Liver (tissue), 9 donors: Measurements from ENCODE around the gene MAGED1. TPM values are rescaled to one million over a fixed set of nuclear protein-coding genes. Genes with fewer than 3 reads are reported as not detected.

Experiments used
- DNase-seq: peaks from one replicate; pipeline ENCODE4 v3.0.0-alpha.2; 2017; ENCODE audit warnings: low spot score
- H3K27ac ChIP-seq, 2 donors: one replicate each; pipeline ENCODE4 v1.7.0; 2013; ENCODE audit warnings: inconsistent platforms in 2 of 2, low read length in 2 of 2, control low read depth in 1 of 2, low read depth in 1 of 2, mild to moderate bottlenecking in 1 of 2
- H3K27me3 ChIP-seq, 4 donors: one replicate each; pipeline versions ENCODE4 v1.6.1 to v1.7.0; 2013; ENCODE audit warnings: low read length in 3 of 4, inconsistent platforms in 1 of 4, mild to moderate bottlenecking in 1 of 4, moderate library complexity in 1 of 4; ENCODE audit not compliant: control insufficient read depth in 4 of 4, insufficient read depth in 4 of 4
- H3K36me3 ChIP-seq, 4 donors: one replicate each; pipeline versions ENCODE4 v1.6.1 to v1.7.0; 2013; ENCODE audit warnings: low read length in 3 of 4, mild to moderate bottlenecking in 3 of 4, low read depth in 1 of 4, moderate library complexity in 1 of 4; ENCODE audit not compliant: control insufficient read depth in 4 of 4, insufficient read depth in 3 of 4
- H3K4me1 ChIP-seq, 4 donors: one replicate each; pipeline versions ENCODE4 v1.6.1 to v1.7.0; 2013; ENCODE audit warnings: low read length in 3 of 4, mild to moderate bottlenecking in 3 of 4, moderate library complexity in 1 of 4; ENCODE audit not compliant: control insufficient read depth in 4 of 4, insufficient read depth in 4 of 4
- H3K4me3 ChIP-seq, 3 donors: one replicate each; pipeline versions ENCODE4 v1.6.1 to v1.7.0; 2013; ENCODE audit warnings: low read length in 3 of 3, control low read depth in 1 of 3, low read depth in 1 of 3, mild to moderate bottlenecking in 1 of 3
- H3K9ac ChIP-seq, 2 donors: one replicate each; pipeline ENCODE4 v1.7.0; 2013; ENCODE audit warnings: low read length in 2 of 2, mild to moderate bottlenecking in 2 of 2, moderate library complexity in 2 of 2, control low read depth in 1 of 2, low read depth in 1 of 2
- H3K9me3 ChIP-seq, 4 donors: one replicate each; pipeline versions ENCODE4 v1.6.1 to v1.7.0; 2013; ENCODE audit warnings: low read length in 3 of 4; ENCODE audit not compliant: control insufficient read depth in 4 of 4
- ATF3 ChIP-seq: IDR thresholded peaks from 2 replicates; pipeline ENCODE4 v1.6.1; 2016; ENCODE audit warnings: antibody characterized with exemption
- CTCF ChIP-seq: fragments of 150-350 bp; IDR thresholded peaks from 2 replicates; pipeline ENCODE4 v1.5.1; 2017; ENCODE audit warnings: improper control_type of control experiment, low read depth, low read length; ENCODE audit not compliant: missing input control
- EGR1 ChIP-seq, 2 donors: IDR thresholded peaks; 2 replicates each; pipeline ENCODE4 v1.6.1; 2016 to 2018; ENCODE audit warnings: antibody characterized with exemption in 2 of 2, low read depth in 2 of 2
- FOXA1 ChIP-seq: IDR thresholded peaks from 2 replicates; pipeline ENCODE4 v1.6.1; 2016; ENCODE audit warnings: antibody characterized with exemption
- FOXA2 ChIP-seq: IDR thresholded peaks from 2 replicates; pipeline ENCODE4 v1.6.1; 2016; ENCODE audit warnings: antibody characterized with exemption
- GABPA ChIP-seq, 2 donors: IDR thresholded peaks in 1 of 2; conservative IDR thresholded peaks in 1 of 2; 2 replicates each; pipeline ENCODE4 v1.6.1; 2016; ENCODE audit warnings: antibody characterized with exemption in 2 of 2, mild to moderate bottlenecking in 1 of 2, moderate library complexity in 1 of 2
- HNF4A ChIP-seq, 2 donors: conservative IDR thresholded peaks; 2 replicates each; pipeline ENCODE4 v1.6.1; 2016; ENCODE audit warnings: antibody characterized with exemption in 2 of 2, mild to moderate bottlenecking in 2 of 2
- HNF4G ChIP-seq: IDR thresholded peaks from 2 replicates; pipeline ENCODE4 v1.6.1; 2016; ENCODE audit warnings: antibody characterized with exemption
- JUND ChIP-seq, 2 donors: IDR thresholded peaks; 2 replicates each; pipeline ENCODE4 v1.6.1; 2016; ENCODE audit warnings: antibody characterized with exemption in 2 of 2
- MAX ChIP-seq: IDR thresholded peaks from 2 replicates; pipeline ENCODE4 v1.6.1; 2016; ENCODE audit warnings: antibody characterized with exemption
- NR2F2 ChIP-seq: IDR thresholded peaks from 2 replicates; pipeline ENCODE4 v1.6.1; 2016; ENCODE audit warnings: antibody characterized with exemption
- RAD21 ChIP-seq, 2 donors: IDR thresholded peaks; 2 replicates each; pipeline ENCODE4 v1.6.1; 2016; ENCODE audit warnings: antibody characterized with exemption in 2 of 2, mild to moderate bottlenecking in 2 of 2
- REST ChIP-seq: IDR thresholded peaks from 2 replicates; pipeline ENCODE4 v1.6.1; 2016; ENCODE audit warnings: antibody characterized with exemption, mild to moderate bottlenecking
- RXRA ChIP-seq, 2 donors: IDR thresholded peaks; 2 replicates each; pipeline ENCODE4 v1.6.1; 2017 to 2018; ENCODE audit warnings: antibody characterized with exemption in 2 of 2, mild to moderate bottlenecking in 1 of 2
- SP1 ChIP-seq: IDR thresholded peaks from 2 replicates; pipeline ENCODE4 v1.6.1; 2018; ENCODE audit warnings: antibody characterized with exemption, mild to moderate bottlenecking
- TAF1 ChIP-seq: conservative IDR thresholded peaks from 2 replicates; pipeline ENCODE4 v1.6.1; 2016; ENCODE audit warnings: antibody characterized with exemption, mild to moderate bottlenecking
- YY1 ChIP-seq: IDR thresholded peaks from 2 replicates; pipeline ENCODE4 v1.6.1; 2016; ENCODE audit warnings: antibody characterized with exemption, mild to moderate bottlenecking
- WGBS: extraction: QIAGEN DNeasy Blood & Tissue Kit; methylation state at CpG from one replicate; pipeline ENCODE4 v1.1.7; 2013; 5-methylcytosine and 5-hydroxymethylcytosine counted together
- polyA plus RNA-seq, 2 donors: library from polyadenylated mRNA; stranded (reverse) in 1 of 2; unstranded in 1 of 2; fragments of 200-250 nt in 1 of 2; fragments of >200 nt in 1 of 2; fragmentation: Nextera tagmentation in 1 of 2; extraction: Ambion mirVana in 1 of 2; gene quantifications; one replicate each; pipeline versions ENCODE4 v1.2.1 to v1.2.3, GENCODE V29; 2013 to 2015
- total RNA-seq, 2 donors: library from RNA; depleted of rRNA; stranded (reverse); fragments of >200 nt; gene quantifications; one replicate each; pipeline ENCODE4 v1.2.3, GENCODE V29; 2014
- TF ChIP-seq, protein P1 (sequence below): IDR thresholded peaks from 2 replicates; pipeline ENCODE4 v1.6.1; 2016; ENCODE audit warnings: antibody characterized with exemption
- donor health status: healthy.
- donor health status: healthy.
- donor health status: healthy.
- donor health status: healthy.
- donor health status: healthy.

MAGED1 gene
- total and polyA plus RNA-seq, 4 donors = 43.3 to 67.3 (median 48.2) TPM

DNA sequence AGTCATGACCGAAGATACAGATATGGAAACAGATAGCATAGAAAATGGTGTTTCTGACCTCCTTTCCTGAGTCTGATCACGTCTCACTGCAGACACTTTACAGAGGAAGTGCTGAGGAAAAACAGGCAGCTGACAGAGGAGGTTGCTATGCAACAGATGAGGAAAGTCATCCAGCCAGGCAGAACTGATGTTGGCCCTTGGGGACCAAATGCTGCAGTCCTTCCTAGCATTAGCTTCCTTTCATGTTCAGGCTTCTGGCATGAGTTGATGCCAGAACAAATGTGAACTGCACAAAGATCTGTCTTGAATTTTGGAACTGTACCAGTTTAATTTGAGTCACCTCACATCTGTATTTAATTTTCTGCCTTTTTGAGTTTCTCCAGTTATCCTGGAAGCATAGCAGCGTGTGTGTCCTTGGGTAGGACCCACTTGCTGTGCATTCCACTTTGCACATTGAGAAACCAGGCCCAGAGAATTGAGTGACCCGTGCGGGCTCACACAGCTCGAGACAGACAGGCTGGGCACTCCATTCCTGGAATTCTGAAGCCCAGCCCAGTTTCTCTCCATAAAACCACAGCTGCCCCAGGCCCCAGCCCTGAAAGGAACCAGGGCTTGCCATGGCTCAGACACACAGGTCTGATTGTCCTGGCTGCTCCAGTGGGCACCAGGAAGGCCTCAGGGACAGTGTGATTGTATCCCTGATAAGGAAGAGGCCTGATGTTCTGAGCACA lies 1.4 kb upstream of the MAGED1 start:
- peaks cover 0 to 11% (median 6%) of the 10 kb centered on the region in 4 donors for H3K4me1 ChIP-seq
- H3K4me3 ChIP-seq = no peak overlapping the region
- 76% methylated on average over 6 of the region's 6 CpGs for WGBS
- H3K9ac ChIP-seq = no peak overlapping the region
- H3K36me3 ChIP-seq = peaks cover 0 to 2% (median under 1%) of the 10 kb centered on the region in 4 donors
- H3K27ac ChIP-seq = no peak overlapping the region
- no peak for DNase-seq
- no peaks in the 10 kb centered on the region for H3K27me3 ChIP-seq
- H3K9me3 ChIP-seq = no peaks in the 10 kb centered on the region
- TF ChIP-seq YY1 = no peak
- no peak for TF ChIP-seq CTCF
- TF ChIP-seq TAF1 = no peak
- TF ChIP-seq ATF3 = no peak
- no peak for TF ChIP-seq RXRA (IDR thresholded peaks at IDR 0.05)
- TF ChIP-seq NR2F2 = no peak
- TF ChIP-seq, protein P1, sequence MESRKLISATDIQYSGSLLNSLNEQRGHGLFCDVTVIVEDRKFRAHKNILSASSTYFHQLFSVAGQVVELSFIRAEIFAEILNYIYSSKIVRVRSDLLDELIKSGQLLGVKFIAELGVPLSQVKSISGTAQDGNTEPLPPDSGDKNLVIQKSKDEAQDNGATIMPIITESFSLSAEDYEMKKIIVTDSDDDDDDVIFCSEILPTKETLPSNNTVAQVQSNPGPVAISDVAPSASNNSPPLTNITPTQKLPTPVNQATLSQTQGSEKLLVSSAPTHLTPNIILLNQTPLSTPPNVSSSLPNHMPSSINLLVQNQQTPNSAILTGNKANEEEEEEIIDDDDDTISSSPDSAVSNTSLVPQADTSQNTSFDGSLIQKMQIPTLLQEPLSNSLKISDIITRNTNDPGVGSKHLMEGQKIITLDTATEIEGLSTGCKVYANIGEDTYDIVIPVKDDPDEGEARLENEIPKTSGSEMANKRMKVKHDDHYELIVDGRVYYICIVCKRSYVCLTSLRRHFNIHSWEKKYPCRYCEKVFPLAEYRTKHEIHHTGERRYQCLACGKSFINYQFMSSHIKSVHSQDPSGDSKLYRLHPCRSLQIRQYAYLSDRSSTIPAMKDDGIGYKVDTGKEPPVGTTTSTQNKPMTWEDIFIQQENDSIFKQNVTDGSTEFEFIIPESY = no peak
- no peak for TF ChIP-seq HNF4G
- no peak for TF ChIP-seq FOXA1
- no peak for TF ChIP-seq FOXA2
- no peak for TF ChIP-seq SP1
- no peak for TF ChIP-seq EGR1 (IDR thresholded peaks at IDR 0.05; ENCODE audit: low read depth in 2 of 2)
- no peak for TF ChIP-seq RAD21 (IDR thresholded peaks at IDR 0.05)
- TF ChIP-seq HNF4A (conservative IDR thresholded peaks at IDR 0.05) = no peak
- TF ChIP-seq JUND (IDR thresholded peaks at IDR 0.05) = no peak
- TF ChIP-seq REST = no peak
- TF ChIP-seq MAX = no peak
- no peak for TF ChIP-seq GABPA (IDR thresholded peaks at IDR 0.05 in 1 of 2, conservative IDR thresholded peaks at IDR 0.05 in 1 of 2)
